Measurements from ENCODE around the gene STARD5.

GRCh38 chr15:81335631-81336030 is 11.7 kb upstream of the STARD5 start:
- no peak for TF ChIP-seq CTCF (IDR thresholded peaks at IDR 0.05; ENCODE audit: low read depth, low read length, poor library complexity, severe bottlenecking)
- TF ChIP-seq EZH2phosphoT487 (IDR thresholded peaks at IDR 0.05; ENCODE audit: borderline replicate concordance, low read length) = no peak

All from DOHH2 (cell line).